HCT116 (cell line): ENCODE data around the gene ANTXRL. TPM values are rescaled to one million over a fixed set of nuclear protein-coding genes. Genes with fewer than 3 reads are reported as not detected.

Experiments used
- ATAC-seq: fragments of 200-7000 bp; cut with Tn5 transposase; 2 replicates; pipeline ENCODE4 v1.9.1; 2020; ENCODE audit warnings: mild to moderate bottlenecking, moderate library complexity
- BruUV-seq: library from RNA; stranded (reverse); fragments of 400-500 nt; replicated peaks from 2 replicates; lab custom pipeline; 2021; lab: Mats Ljungman, UMichigan
- CTCF ChIA-PET: fragments of 300-600 bp; sonication (Branson Sonifier 250); formaldehyde crosslinking; loops from one replicate; lab custom pipeline; 2021; ENCODE audit warnings: antibody characterized with exemption; lab: Charles Lee
- POLR2A ChIA-PET: fragments of 300-600, 350-600 bp; sonication (Branson Sonifier 250); formaldehyde crosslinking; loops from one replicate; lab custom pipeline; 2021; ENCODE audit warnings: antibody characterized with exemption; lab: Charles Lee
- RAD21 ChIA-PET, 2 experiments: fragments of 300-600 bp; sonication (Branson Sonifier 250); formaldehyde crosslinking; loops; one replicate each; lab custom pipeline; 2023; ENCODE audit warnings: low total read pairs in 2 of 2; ENCODE audit not compliant: uncharacterized antibody in 2 of 2, unreplicated experiment in 2 of 2, low non-redundant PET in 1 of 2; lab: Charles Lee
- DNase-seq: peaks from one replicate; pipeline ENCODE4 v3.0.0-alpha.2; 2010; ENCODE audit warnings: low read depth, low spot score
- H2AFZ ChIP-seq: fragments of 200-600 bp; shearing (Covaris generic), sonication (generic); 2 replicates; pipeline ENCODE4 v1.6.1; 2017; ENCODE audit warnings: low read depth, mixed run types, mixed read lengths, antibody characterized with exemption, low read length; ENCODE audit not compliant: poor library complexity, severe bottlenecking
- H3K27ac ChIP-seq: 2 replicates; pipeline ENCODE4 v1.5.1; 2012; ENCODE audit warnings: low read depth, low read length
- H3K27me3 ChIP-seq: fragments of 200-600 bp; sonication (generic); 2 replicates; pipeline ENCODE4 v1.6.1; 2016; ENCODE audit warnings: mixed run types, low read length, mixed read lengths; ENCODE audit not compliant: insufficient read depth
- H3K36me3 ChIP-seq, 2 experiments: fragments of 200-500 bp in 1 of 2; fragments of 200-600 bp in 1 of 2; sonication (Bioruptor generic) in 1 of 2; sonication (generic) in 1 of 2; 2 replicates each; pipeline versions ENCODE4 v1.5.1 to v1.6.1; 2014 to 2016; ENCODE audit warnings: low read length in 2 of 2, inconsistent platforms in 1 of 2, mixed read lengths in 1 of 2, mixed run types in 1 of 2; ENCODE audit not compliant: insufficient read depth in 2 of 2, control insufficient read depth in 1 of 2
- H3K4me1 ChIP-seq, 2 experiments: fragments of 200-600 bp in 1 of 2; sonication (generic) in 1 of 2; 2 replicates each; pipeline versions ENCODE4 v1.5.1 to v1.6.1; 2012 to 2017; ENCODE audit warnings: low read length in 2 of 2, inconsistent platforms in 1 of 2, mild to moderate bottlenecking in 1 of 2, mixed read lengths in 1 of 2, mixed run types in 1 of 2, moderate library complexity in 1 of 2; ENCODE audit not compliant: insufficient read depth in 2 of 2, control insufficient read depth in 1 of 2
- H3K4me2 ChIP-seq: fragments of 200-600 bp; sonication (generic); 2 replicates; pipeline ENCODE4 v1.6.1; 2017; ENCODE audit warnings: mixed run types, low read length, mixed read lengths
- H3K4me3 ChIP-seq, 2 experiments: fragments of 200-600 bp in 1 of 2; sonication (generic) in 1 of 2; replicated peaks in 1 of 2; 2 replicates each; pipeline ENCODE4 v1.5.1; 2011 to 2016; ENCODE audit warnings: low read length in 2 of 2, control low read depth in 1 of 2, low read depth in 1 of 2, mild to moderate bottlenecking in 1 of 2, mixed read lengths in 1 of 2, mixed run types in 1 of 2
- H3K79me2 ChIP-seq: fragments of 200-600 bp; sonication (generic); 2 replicates; pipeline ENCODE4 v1.6.1; 2017; ENCODE audit warnings: mild to moderate bottlenecking, mixed run types, low read length, moderate library complexity, mixed read lengths; ENCODE audit not compliant: insufficient read depth
- H3K9ac ChIP-seq: fragments of 200-600 bp; sonication (generic); 2 replicates; pipeline ENCODE4 v1.6.1; 2016; ENCODE audit warnings: low read length, mixed read lengths
- H3K9me2 ChIP-seq: fragments of 200-600 bp; sonication (generic), shearing (Covaris generic); 2 replicates; pipeline ENCODE4 v1.6.1; 2017; ENCODE audit warnings: mixed run types, mild to moderate bottlenecking, moderate library complexity; ENCODE audit not compliant: insufficient read depth
- H3K9me3 ChIP-seq, 2 experiments: fragments of 200-500 bp in 1 of 2; fragments of 200-600 bp in 1 of 2; sonication (Bioruptor generic) in 1 of 2; sonication (generic) in 1 of 2; 2 replicates each; pipeline ENCODE4 v1.6.1; 2014 to 2017; ENCODE audit warnings: low read length in 2 of 2, mixed read lengths in 2 of 2, inconsistent platforms in 1 of 2, low read depth in 1 of 2, mild to moderate bottlenecking in 1 of 2, mixed run types in 1 of 2, moderate library complexity in 1 of 2; ENCODE audit not compliant: control insufficient read depth in 1 of 2, insufficient read depth in 1 of 2
- H4K20me1 ChIP-seq: fragments of 200-600 bp; sonication (generic), shearing (Covaris generic); 2 replicates; pipeline ENCODE4 v1.6.1; 2017; ENCODE audit warnings: mixed run types, mild to moderate bottlenecking, moderate library complexity; ENCODE audit not compliant: insufficient read depth
- RAD21 ChIP-seq: IDR thresholded peaks from 2 replicates; pipeline ENCODE4 v1.6.1; 2012; ENCODE audit warnings: low read depth, mild to moderate bottlenecking
- TCF7L2 ChIP-seq: IDR thresholded peaks from 2 replicates; pipeline ENCODE4 v1.7.0; 2011; ENCODE audit warnings: borderline replicate concordance, inconsistent platforms; ENCODE audit not compliant: insufficient read depth, insufficient read length; ENCODE audit errors: extremely low read depth
- YY1 ChIP-seq: IDR thresholded peaks from 2 replicates; pipeline ENCODE4 v1.6.1; 2011; ENCODE audit warnings: low read length, low read depth, moderate library complexity, mild to moderate bottlenecking; ENCODE audit not compliant: insufficient replicate concordance; ENCODE audit errors: extremely low read depth
- intact Hi-C: fragments of 100-400 bp; cut with micrococcal nuclease; formaldehyde crosslinking; loops from 2 replicates; pipeline ENCODE4 v1.10.0; 2022
- total RNA-seq: library from RNA; stranded (reverse); gene quantifications from one replicate; pipeline ENCODE4 v1.2.1, GENCODE V29; 2021; ENCODE audit not compliant: unreplicated experiment
- TF ChIP-seq, protein P1 (sequence below), 3 experiments: fragments of 200-600 bp in 1 of 3; sonication (generic) in 1 of 3; IDR thresholded peaks in 2 of 3; conservative IDR thresholded peaks in 1 of 3; 2 replicates each; pipeline ENCODE4 v1.5.1; 2012 to 2017; ENCODE audit warnings: low read depth in 2 of 3, low read length in 2 of 3, antibody characterized with exemption in 1 of 3, borderline replicate concordance in 1 of 3, control low read depth in 1 of 3, mild to moderate bottlenecking in 1 of 3, mixed read lengths in 1 of 3, mixed run types in 1 of 3, moderate library complexity in 1 of 3; ENCODE audit not compliant: insufficient read depth in 1 of 3
- TF ChIP-seq, protein P2 (sequence below): IDR thresholded peaks from 2 replicates; pipeline ENCODE4 v1.6.1; 2012; ENCODE audit warnings: low read depth

Gene ANTXRL
- total RNA-seq, 1 experiment from 2014 or later: not detected

DNA sequence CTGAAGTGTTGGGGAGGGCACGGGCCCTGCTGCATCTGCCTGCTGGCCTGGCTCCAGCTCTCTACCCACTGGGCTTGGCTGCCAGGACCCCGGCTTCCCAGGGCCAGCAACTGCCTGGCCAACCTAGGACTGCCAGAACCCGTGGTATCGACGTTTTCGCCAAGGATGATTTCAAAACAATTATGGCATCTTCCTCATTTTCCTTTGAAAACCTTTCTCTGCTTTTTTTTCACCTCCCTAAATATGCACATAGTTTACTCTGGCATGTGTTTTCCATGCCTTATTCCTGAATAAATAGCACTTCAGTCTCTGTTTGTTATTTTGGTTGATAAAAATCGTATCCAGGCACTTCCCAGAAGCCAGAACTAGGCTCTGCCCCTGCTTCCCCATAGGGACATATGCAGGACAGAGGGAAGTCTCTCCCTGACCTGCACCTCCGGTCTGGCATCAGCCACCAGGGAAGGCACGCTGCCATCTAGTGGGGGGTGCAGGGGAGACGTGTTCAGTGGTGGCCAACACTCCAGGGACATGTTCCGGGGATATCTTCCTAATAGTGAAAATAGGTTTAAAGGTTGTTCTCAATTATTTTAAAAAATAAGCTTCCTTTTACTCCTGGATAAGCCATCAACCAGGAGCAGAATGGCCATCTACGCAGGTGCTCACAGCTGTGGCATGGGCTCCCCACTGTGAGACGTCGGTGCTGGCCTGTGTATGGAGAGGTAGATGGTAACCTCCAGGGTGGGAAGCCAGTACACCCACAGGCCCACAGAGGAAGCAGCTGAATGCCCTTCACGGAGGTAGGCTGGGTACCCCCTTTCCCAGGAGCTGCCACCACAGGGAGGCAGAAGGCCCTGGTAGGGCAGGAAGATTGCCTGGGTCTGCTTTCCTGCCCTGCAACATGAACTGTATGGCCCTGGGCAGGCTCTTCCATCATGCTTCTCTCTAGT lies 30.7 kb upstream of the ANTXRL start:
- intact Hi-C loops: loop anchor here (10.0 kb wide), 1 partner anchor 1021 kb away; no protein-coding TSS in a partner anchor
- ATAC-seq: peak; percentile 100

More for the DNA sequence above, 30.7 kb upstream of the ANTXRL start:
- H3K4me3 ChIP-seq: no peak overlapping the region
- TF ChIP-seq, protein P1, sequence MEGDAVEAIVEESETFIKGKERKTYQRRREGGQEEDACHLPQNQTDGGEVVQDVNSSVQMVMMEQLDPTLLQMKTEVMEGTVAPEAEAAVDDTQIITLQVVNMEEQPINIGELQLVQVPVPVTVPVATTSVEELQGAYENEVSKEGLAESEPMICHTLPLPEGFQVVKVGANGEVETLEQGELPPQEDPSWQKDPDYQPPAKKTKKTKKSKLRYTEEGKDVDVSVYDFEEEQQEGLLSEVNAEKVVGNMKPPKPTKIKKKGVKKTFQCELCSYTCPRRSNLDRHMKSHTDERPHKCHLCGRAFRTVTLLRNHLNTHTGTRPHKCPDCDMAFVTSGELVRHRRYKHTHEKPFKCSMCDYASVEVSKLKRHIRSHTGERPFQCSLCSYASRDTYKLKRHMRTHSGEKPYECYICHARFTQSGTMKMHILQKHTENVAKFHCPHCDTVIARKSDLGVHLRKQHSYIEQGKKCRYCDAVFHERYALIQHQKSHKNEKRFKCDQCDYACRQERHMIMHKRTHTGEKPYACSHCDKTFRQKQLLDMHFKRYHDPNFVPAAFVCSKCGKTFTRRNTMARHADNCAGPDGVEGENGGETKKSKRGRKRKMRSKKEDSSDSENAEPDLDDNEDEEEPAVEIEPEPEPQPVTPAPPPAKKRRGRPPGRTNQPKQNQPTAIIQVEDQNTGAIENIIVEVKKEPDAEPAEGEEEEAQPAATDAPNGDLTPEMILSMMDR (IDR thresholded peaks at IDR 0.05 in 2 of 3, conservative IDR thresholded peaks at IDR 0.05 in 1 of 3; ENCODE audit: borderline replicate concordance in 1 of 3, insufficient read depth in 1 of 3, low read depth in 2 of 3, low read length in 2 of 3): peak; percentile 59 to 86 (median 75); a peak in 5 of 6 replicates
- TF ChIP-seq RAD21 (peak; percentile 68), YY1 (peak; percentile 51), TCF7L2 (no peak)
- TF ChIP-seq, protein P2, sequence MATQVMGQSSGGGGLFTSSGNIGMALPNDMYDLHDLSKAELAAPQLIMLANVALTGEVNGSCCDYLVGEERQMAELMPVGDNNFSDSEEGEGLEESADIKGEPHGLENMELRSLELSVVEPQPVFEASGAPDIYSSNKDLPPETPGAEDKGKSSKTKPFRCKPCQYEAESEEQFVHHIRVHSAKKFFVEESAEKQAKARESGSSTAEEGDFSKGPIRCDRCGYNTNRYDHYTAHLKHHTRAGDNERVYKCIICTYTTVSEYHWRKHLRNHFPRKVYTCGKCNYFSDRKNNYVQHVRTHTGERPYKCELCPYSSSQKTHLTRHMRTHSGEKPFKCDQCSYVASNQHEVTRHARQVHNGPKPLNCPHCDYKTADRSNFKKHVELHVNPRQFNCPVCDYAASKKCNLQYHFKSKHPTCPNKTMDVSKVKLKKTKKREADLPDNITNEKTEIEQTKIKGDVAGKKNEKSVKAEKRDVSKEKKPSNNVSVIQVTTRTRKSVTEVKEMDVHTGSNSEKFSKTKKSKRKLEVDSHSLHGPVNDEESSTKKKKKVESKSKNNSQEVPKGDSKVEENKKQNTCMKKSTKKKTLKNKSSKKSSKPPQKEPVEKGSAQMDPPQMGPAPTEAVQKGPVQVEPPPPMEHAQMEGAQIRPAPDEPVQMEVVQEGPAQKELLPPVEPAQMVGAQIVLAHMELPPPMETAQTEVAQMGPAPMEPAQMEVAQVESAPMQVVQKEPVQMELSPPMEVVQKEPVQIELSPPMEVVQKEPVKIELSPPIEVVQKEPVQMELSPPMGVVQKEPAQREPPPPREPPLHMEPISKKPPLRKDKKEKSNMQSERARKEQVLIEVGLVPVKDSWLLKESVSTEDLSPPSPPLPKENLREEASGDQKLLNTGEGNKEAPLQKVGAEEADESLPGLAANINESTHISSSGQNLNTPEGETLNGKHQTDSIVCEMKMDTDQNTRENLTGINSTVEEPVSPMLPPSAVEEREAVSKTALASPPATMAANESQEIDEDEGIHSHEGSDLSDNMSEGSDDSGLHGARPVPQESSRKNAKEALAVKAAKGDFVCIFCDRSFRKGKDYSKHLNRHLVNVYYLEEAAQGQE: no peak
- TF ChIP-seq, all 23 proteins: peak for 3
- Histone ChIP-seq H3K36me3 (no peaks in the 10 kb centered on the region), H3K4me2 (peak overlapping the region; percentile 29), H4K20me1 (no peaks in the 10 kb centered on the region), H3K9me2 (no peaks in the 10 kb centered on the region), H3K79me2 (no peaks in the 10 kb centered on the region), H3K27ac (no peak overlapping the region), H3K27me3 (no peaks in the 10 kb centered on the region), H3K9me3 (no peaks in the 10 kb centered on the region), H3K4me1 (peaks cover 5 to 6% of the 10 kb centered on the region in 2 experiments; a peak in 2 of 4 replicates), H2AFZ (peak overlapping the region; percentile 40), H3K9ac (no peak overlapping the region)
- ChIA-PET CTCF (no interaction called here), RAD21 (no interaction called here), POLR2A (no interaction called here)
- BruUV-seq: no TSS peak
- peak; percentile 54 for DNase-seq
